Tibial nerve (tissue), 4 donors: ENCODE results near the gene ILDR1. TPM values are rescaled to one million over a fixed set of nuclear protein-coding genes. Genes with fewer than 3 reads are reported as not detected.

ENCODE experiments used
- DNase-seq, 2 donors: peaks; one replicate each; pipeline ENCODE4 v3.0.0-alpha.2; 2019; ENCODE audit warnings: low spot score in 2 of 2
- H3K27ac ChIP-seq, 4 donors: fragments of 200-600 bp; sonication (generic) in 3 of 4; one replicate each; pipeline ENCODE4 v1.5.1; 2017 to 2019; ENCODE audit warnings: mild to moderate bottlenecking in 1 of 4
- H3K27me3 ChIP-seq, 2 donors: fragments of 200-600 bp; sonication (generic) in 1 of 2; one replicate each; pipeline versions ENCODE4 v1.5.1 to v1.6.0; 2017 to 2019
- H3K36me3 ChIP-seq, 3 donors: fragments of 200-600 bp; sonication (generic); one replicate each; pipeline ENCODE4 v1.5.1; 2018 to 2019
- H3K4me1 ChIP-seq, 4 donors: fragments of 200-600 bp; sonication (generic) in 3 of 4; one replicate each; pipeline ENCODE4 v1.5.1; 2017 to 2019
- H3K4me3 ChIP-seq, 4 donors: fragments of 200-600 bp; sonication (generic) in 3 of 4; one replicate each; pipeline ENCODE4 v1.5.1; 2017 to 2019; ENCODE audit warnings: mild to moderate bottlenecking in 1 of 4, moderate library complexity in 1 of 4
- H3K9me3 ChIP-seq, 4 donors: fragments of 200-600 bp; sonication (generic) in 3 of 4; one replicate each; pipeline ENCODE4 v1.5.1; 2017 to 2019
- EP300 ChIP-seq, 2 donors: sonication (generic); formaldehyde crosslinking; IDR thresholded peaks; one replicate each; pipeline ENCODE4 v1.6.1; 2017; ENCODE audit warnings: antibody characterized with exemption in 2 of 2, mild to moderate bottlenecking in 1 of 2
- POLR2A ChIP-seq, 2 donors: fragments of 450-650 bp; IDR thresholded peaks; one replicate each; pipeline ENCODE4 v1.6.1; 2017; ENCODE audit warnings: antibody characterized with exemption in 2 of 2, mild to moderate bottlenecking in 2 of 2, moderate library complexity in 2 of 2
- WGBS, 2 donors: methylation state at CpG; one replicate each; pipeline ENCODE4 v1.1.5; 2018; 5-methylcytosine and 5-hydroxymethylcytosine counted together
- total RNA-seq, 4 donors: library from RNA; depleted of rRNA; stranded (reverse); fragments of >200 nt; gene quantifications; one replicate each; pipeline ENCODE4 v1.1.0, GENCODE V29; 2016
- TF ChIP-seq, protein P1 (sequence below), 5 experiments: fragments of 200-600 bp in 3 of 5; fragments of 450-650 bp in 2 of 5; sonication (generic) in 3 of 5; IDR thresholded peaks; one replicate each; pipeline ENCODE4 v1.5.1; 2016 to 2019; ENCODE audit warnings: antibody characterized with exemption in 5 of 5, mild to moderate bottlenecking in 3 of 5, moderate library complexity in 2 of 5

ILDR1 gene
- total RNA-seq, 4 donors from 2014 or later: not detected

DNA sequence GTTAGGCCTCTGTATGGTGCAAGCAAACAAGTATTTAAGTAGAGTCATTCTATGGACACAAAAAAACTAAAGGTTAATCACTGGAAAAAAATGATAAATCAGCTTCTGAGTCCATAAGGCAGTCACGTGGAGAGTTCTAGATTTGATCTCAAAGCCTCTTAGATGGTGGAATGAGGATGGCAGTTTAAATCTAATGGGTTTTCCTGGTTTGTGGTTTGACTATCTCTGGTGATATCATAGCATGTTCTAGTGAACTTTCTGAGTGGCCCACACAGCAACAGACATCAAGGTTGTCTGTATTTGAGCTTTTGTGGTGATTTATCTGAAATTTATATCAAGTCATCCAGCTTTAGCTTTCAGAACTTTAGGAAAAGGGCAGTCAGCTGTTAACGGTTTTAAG is 52.4 kb downstream of the ILDR1 start:
- Histone ChIP-seq H3K36me3 (no peaks in the 10 kb centered on the region), H3K9me3 (peaks cover 0 to 6% (median 0%) of the 10 kb centered on the region in 4 donors), H3K27ac (no peak overlapping the region), H3K4me1 (no peaks in the 10 kb centered on the region), H3K27me3 (no peaks in the 10 kb centered on the region), H3K4me3 (no peak overlapping the region)
- TF ChIP-seq POLR2A (IDR thresholded peaks at IDR 0.05) (no peak), EP300 (IDR thresholded peaks at IDR 0.05) (no peak)
- TF ChIP-seq, protein P1, sequence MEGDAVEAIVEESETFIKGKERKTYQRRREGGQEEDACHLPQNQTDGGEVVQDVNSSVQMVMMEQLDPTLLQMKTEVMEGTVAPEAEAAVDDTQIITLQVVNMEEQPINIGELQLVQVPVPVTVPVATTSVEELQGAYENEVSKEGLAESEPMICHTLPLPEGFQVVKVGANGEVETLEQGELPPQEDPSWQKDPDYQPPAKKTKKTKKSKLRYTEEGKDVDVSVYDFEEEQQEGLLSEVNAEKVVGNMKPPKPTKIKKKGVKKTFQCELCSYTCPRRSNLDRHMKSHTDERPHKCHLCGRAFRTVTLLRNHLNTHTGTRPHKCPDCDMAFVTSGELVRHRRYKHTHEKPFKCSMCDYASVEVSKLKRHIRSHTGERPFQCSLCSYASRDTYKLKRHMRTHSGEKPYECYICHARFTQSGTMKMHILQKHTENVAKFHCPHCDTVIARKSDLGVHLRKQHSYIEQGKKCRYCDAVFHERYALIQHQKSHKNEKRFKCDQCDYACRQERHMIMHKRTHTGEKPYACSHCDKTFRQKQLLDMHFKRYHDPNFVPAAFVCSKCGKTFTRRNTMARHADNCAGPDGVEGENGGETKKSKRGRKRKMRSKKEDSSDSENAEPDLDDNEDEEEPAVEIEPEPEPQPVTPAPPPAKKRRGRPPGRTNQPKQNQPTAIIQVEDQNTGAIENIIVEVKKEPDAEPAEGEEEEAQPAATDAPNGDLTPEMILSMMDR (IDR thresholded peaks at IDR 0.05): no peak
- 77 to 83% methylated on average over 2 of the region's 2 CpGs for WGBS, 2 donors
- DNase-seq: no peak

DNA sequence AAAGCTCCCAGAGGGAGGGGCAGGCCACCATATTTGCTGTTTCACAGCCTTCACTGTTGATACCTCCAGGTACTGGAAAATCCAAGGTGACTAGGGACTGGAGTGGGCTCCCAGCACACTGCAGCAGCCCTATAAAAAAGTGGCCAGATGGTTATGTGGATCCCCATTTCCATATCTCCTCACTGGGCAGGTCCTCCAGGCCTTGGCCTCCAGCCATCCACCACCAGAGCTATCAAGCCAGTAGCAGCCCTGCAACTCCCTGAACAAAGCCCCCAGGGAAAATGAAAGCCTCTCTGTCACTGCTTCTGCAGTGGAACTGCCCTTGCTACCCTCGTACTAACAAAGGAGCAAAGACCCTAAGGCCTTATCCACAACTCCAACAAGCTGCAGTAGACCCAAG is 58.4 kb downstream of the ILDR1 start:
- no peaks in the 10 kb centered on the region for H3K4me1 ChIP-seq
- TF ChIP-seq, protein P1 (IDR thresholded peaks at IDR 0.05): no peak
- TF ChIP-seq EP300 (IDR thresholded peaks at IDR 0.05): no peak
- no peak for TF ChIP-seq POLR2A (IDR thresholded peaks at IDR 0.05)
- H3K4me3 ChIP-seq: no peak overlapping the region
- no peak overlapping the region for H3K27ac ChIP-seq
- H3K9me3 ChIP-seq: peaks cover 0 to 3% (median 0%) of the 10 kb centered on the region in 4 donors
- DNase-seq: no peak
- H3K27me3 ChIP-seq: no peaks in the 10 kb centered on the region
- 88 to 91% methylated on average over 1 of the region's 1 CpG for WGBS, 2 donors
- no peaks in the 10 kb centered on the region for H3K36me3 ChIP-seq

DNA sequence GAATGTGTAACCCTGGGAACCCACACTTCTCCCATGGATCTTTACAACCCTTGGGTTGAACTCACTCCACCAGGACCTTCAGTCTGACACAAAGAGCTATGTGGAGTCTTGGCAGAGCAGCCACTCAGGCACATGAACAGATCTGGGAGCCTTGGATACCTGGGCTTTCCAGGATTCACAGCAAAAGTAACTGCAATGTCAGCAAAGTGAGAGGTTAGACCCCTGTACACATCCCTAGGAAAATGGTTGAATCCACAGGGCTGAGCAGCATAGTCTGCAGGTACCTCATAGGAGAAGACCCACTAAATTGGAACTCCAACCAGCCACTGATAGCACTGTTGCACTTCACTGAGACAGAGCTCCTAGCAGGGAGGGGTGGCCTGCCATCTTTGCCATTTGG is 59.6 kb downstream of the ILDR1 start:
- H3K4me3 ChIP-seq: no peak overlapping the region
- no peaks in the 10 kb centered on the region for H3K27me3 ChIP-seq
- no peak for TF ChIP-seq POLR2A (IDR thresholded peaks at IDR 0.05)
- DNase-seq: no peak
- H3K36me3 ChIP-seq: no peaks in the 10 kb centered on the region
- H3K9me3 ChIP-seq: peaks cover 0 to 3% (median 0%) of the 10 kb centered on the region in 4 donors
- H3K4me1 ChIP-seq: no peaks in the 10 kb centered on the region
- no peak overlapping the region for H3K27ac ChIP-seq

DNA sequence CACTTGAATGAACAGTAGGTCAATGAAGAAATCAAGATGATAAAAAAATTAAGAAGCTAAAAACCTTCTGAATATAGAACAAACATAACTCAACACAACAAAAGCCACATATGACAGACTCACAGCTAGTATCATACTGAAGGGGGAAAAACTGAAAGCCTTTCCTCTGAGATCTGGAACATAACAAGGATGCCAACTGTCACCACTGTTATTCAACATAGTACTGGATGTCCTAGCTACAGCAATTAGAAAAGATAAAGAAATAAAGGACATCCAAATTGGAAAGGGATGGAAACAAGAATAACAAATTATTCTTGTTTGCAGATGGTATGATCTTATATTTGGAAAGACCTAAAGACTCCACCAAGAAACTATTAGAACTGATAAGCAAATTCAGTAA is 60.8 kb downstream of the ILDR1 start:
- no peak overlapping the region for H3K4me3 ChIP-seq
- H3K4me1 ChIP-seq: no peaks in the 10 kb centered on the region
- TF ChIP-seq, protein P1 (IDR thresholded peaks at IDR 0.05): no peak
- no peak for TF ChIP-seq POLR2A (IDR thresholded peaks at IDR 0.05)
- TF ChIP-seq EP300 (IDR thresholded peaks at IDR 0.05): no peak
- no peak overlapping the region for H3K27ac ChIP-seq
- H3K36me3 ChIP-seq: no peaks in the 10 kb centered on the region
- DNase-seq: no peak
- H3K27me3 ChIP-seq: no peaks in the 10 kb centered on the region
- peaks cover 0 to 3% (median 0%) of the 10 kb centered on the region in 4 donors for H3K9me3 ChIP-seq

DNA sequence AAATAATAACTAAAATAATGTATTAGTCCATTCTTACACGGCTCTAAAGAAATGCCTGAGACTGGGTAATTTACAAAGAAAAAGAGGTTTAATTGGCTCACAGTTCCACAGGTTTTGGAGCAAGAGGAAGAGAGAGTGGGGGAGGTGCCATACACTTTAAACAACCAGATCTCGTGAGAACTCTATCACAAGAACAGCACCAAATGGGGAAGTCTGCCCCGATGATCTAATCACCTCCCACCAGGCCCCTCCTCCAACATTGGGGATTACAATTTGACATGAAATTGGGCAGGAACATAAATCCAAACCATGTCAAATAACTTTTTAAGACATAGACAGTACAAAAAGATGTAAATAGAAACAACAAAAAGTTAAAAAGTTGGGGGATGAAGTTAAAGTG is 63.2 kb downstream of the ILDR1 start:
- TF ChIP-seq POLR2A (IDR thresholded peaks at IDR 0.05) (no peak), EP300 (IDR thresholded peaks at IDR 0.05) (no peak)
- TF ChIP-seq, protein P1 (IDR thresholded peaks at IDR 0.05): no peak
- no peak for DNase-seq
- WGBS, 2 donors: 57 to 61% methylated on average over 3 of the region's 3 CpGs
- no peak overlapping the region for H3K27ac ChIP-seq
- no peaks in the 10 kb centered on the region for H3K27me3 ChIP-seq
- H3K4me3 ChIP-seq: no peak overlapping the region
- H3K36me3 ChIP-seq: no peaks in the 10 kb centered on the region
- H3K4me1 ChIP-seq: no peaks in the 10 kb centered on the region
- H3K9me3 ChIP-seq: peaks cover 0 to under 1% (median 0%) of the 10 kb centered on the region in 4 donors
